ENCODE data around the gene RASA1.
"Not testable (repeated sequence)": the region's sequence is repeated elsewhere in the genome, so short reads cannot be mapped to it uniquely, and the experiment has no call there.

The RASA1 gene

GRCh38 chr5:87260604-87261192 lies 7.0 kb upstream of the RASA1 start:
- H3K4me3 ChIP-seq (ENCODE audit: low read depth, low read length) = no peak overlapping the region
- TF ChIP-seq, protein P1, sequence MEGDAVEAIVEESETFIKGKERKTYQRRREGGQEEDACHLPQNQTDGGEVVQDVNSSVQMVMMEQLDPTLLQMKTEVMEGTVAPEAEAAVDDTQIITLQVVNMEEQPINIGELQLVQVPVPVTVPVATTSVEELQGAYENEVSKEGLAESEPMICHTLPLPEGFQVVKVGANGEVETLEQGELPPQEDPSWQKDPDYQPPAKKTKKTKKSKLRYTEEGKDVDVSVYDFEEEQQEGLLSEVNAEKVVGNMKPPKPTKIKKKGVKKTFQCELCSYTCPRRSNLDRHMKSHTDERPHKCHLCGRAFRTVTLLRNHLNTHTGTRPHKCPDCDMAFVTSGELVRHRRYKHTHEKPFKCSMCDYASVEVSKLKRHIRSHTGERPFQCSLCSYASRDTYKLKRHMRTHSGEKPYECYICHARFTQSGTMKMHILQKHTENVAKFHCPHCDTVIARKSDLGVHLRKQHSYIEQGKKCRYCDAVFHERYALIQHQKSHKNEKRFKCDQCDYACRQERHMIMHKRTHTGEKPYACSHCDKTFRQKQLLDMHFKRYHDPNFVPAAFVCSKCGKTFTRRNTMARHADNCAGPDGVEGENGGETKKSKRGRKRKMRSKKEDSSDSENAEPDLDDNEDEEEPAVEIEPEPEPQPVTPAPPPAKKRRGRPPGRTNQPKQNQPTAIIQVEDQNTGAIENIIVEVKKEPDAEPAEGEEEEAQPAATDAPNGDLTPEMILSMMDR (IDR thresholded peaks at IDR 0.05; ENCODE audit: low read depth, low read length) = no peak
- no peak for TF ChIP-seq MYC (IDR thresholded peaks at IDR 0.05; ENCODE audit: low read depth, low read length)
- TF ChIP-seq MAX (IDR thresholded peaks at IDR 0.05; ENCODE audit: low read depth, low read length) = no peak
- TF ChIP-seq POLR2A (IDR thresholded peaks at IDR 0.05; ENCODE audit: extremely low read depth, insufficient read length) = no peak
- DNase-seq (ENCODE audit: low read depth) = no peak

DNA sequence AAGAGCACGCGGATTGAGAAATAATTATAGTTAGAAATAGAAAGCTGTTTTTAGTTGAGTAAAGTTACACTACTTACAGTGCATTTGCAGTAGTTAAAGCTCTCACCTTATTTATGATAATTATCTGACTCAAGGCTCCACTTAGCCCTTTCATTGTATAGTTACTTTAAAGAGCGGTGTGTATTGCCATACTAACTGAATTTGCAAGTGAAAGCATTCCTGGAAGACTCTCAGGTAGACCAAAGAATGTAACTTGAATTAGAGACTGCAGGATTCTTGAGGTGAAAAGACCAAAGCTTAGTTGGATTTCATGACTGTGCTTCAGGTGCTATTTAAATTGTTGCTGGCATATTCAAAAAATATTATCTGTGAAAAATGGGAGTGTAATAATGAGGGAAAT lies 4.2 kb upstream of the RASA1 start:
- no peak for DNase-seq (ENCODE audit: low read depth)
- H3K4me3 ChIP-seq (ENCODE audit: low read depth, low read length) = no peak overlapping the region
- TF ChIP-seq POLR2A (IDR thresholded peaks at IDR 0.05; ENCODE audit: extremely low read depth, insufficient read length) = no peak
- no peak for TF ChIP-seq MYC (IDR thresholded peaks at IDR 0.05; ENCODE audit: low read depth, low read length)
- TF ChIP-seq, protein P1 (IDR thresholded peaks at IDR 0.05; ENCODE audit: low read depth, low read length) = no peak
- TF ChIP-seq MAX (IDR thresholded peaks at IDR 0.05; ENCODE audit: low read depth, low read length) = no peak

DNA sequence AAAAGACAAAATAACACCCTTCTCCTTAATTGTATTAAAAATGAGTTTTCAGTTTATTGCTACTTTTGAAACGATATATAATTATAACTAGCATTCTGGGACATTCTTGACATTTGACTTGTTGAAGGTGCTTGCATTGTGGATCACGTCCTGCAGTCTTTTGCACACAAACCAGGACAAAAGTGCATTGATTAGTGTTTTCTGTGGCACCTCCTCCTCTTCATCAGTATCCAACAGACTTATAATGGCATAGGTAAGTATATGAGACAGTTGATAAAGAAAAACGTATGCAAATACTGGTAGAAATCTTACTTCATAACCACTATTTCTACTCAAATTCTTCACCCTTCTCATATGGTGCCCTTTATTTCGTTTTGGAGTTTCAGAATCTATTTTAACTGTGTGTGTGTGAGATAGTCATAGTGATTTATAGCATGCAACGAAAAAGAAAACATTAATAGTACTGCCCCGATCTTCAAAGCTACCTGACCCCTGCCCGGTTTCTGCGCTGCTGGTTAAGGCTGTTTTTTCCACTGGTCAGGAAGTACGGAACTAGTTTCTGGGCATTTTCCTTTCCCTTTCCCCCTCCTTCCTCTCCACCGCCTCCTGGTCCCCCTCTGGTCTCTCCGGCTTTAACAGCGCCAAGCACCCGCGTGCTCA lies 639 bp upstream of the RASA1 start:
- TF ChIP-seq MYC (IDR thresholded peaks at IDR 0.05; ENCODE audit: low read depth, low read length) = no peak
- TF ChIP-seq, protein P1 (IDR thresholded peaks at IDR 0.05; ENCODE audit: low read depth, low read length) = no peak
- no peak for TF ChIP-seq MAX (IDR thresholded peaks at IDR 0.05; ENCODE audit: low read depth, low read length)
- TF ChIP-seq POLR2A (IDR thresholded peaks at IDR 0.05; ENCODE audit: extremely low read depth, insufficient read length) = no peak

GRCh38 chr5:87268126-87268969 lies 665 bp downstream of the RASA1 start:
- DNase-seq (ENCODE audit: low read depth) = no peak
- TF ChIP-seq, protein P1 (IDR thresholded peaks at IDR 0.05; ENCODE audit: low read depth, low read length) = no peak
- TF ChIP-seq MAX (IDR thresholded peaks at IDR 0.05; ENCODE audit: low read depth, low read length) (peak; percentile 44), POLR2A (IDR thresholded peaks at IDR 0.05; ENCODE audit: extremely low read depth, insufficient read length) (peak; percentile 17), MYC (IDR thresholded peaks at IDR 0.05; ENCODE audit: low read depth, low read length) (peak; percentile 56; the same call in 1 of the 2 replicates)
- peak overlapping the region; percentile 92 for H3K4me3 ChIP-seq (ENCODE audit: low read depth, low read length)

More for the DNA sequence above, 639 bp upstream of the RASA1 start:
- peak overlapping the region; percentile 92 for H3K4me3 ChIP-seq (ENCODE audit: low read depth, low read length)
- DNase-seq (ENCODE audit: low read depth) = peak; percentile 6

- H3K4me3 ChIP-seq (ENCODE audit: low read depth, low read length) = peak overlapping the region; percentile 92
- TF ChIP-seq, protein P1 (IDR thresholded peaks at IDR 0.05; ENCODE audit: low read depth, low read length) = no peak
- TF ChIP-seq MYC (IDR thresholded peaks at IDR 0.05; ENCODE audit: low read depth, low read length) (no peak), POLR2A (IDR thresholded peaks at IDR 0.05; ENCODE audit: extremely low read depth, insufficient read length) (no peak), MAX (IDR thresholded peaks at IDR 0.05; ENCODE audit: low read depth, low read length) (no peak)
- DNase-seq (ENCODE audit: low read depth) = no peak
These were observed 1.3 kb downstream of the RASA1 start for GRCh38 chr5:87268970-87269377.

GRCh38 chr5:87270888-87271287 lies 3.2 kb downstream of the RASA1 start:
- not testable (repeated sequence) for DNase-seq (ENCODE audit: low read depth)
- H3K4me3 ChIP-seq (ENCODE audit: low read depth, low read length) = peak overlapping the region; percentile 9
